CD4-positive, CD25-positive, alpha-beta regulatory T cell (primary cell): ENCODE measurements around the gene PALM. TPM values are rescaled to one million over a fixed set of nuclear protein-coding genes. Genes with fewer than 3 reads are reported as not detected.

Experiments
- ATAC-seq, 2 donors: fragments of 150-1000 bp; cut with Tn5 transposase; one replicate each; pipeline ENCODE4 v1.10.0; 2021; ENCODE audit warnings: low read depth in 2 of 2, moderate number of reproducible peaks in 2 of 2, moderate library complexity in 1 of 2
- DNase-seq, 3 donors: peaks; one replicate each; pipeline versions ENCODE4 v3.0.0 to v3.0.0-alpha.2; 2012 to 2022; ENCODE audit warnings: mixed read lengths in 1 of 3
- H3K27ac ChIP-seq: one replicate; pipeline ENCODE4 v1.7.0; 2013; ENCODE audit warnings: mild to moderate bottlenecking, low read length; ENCODE audit not compliant: insufficient read depth, poor library complexity, severe bottlenecking
- H3K27me3 ChIP-seq: one replicate; pipeline ENCODE4 v1.7.0; 2013; ENCODE audit warnings: low read length; ENCODE audit not compliant: control insufficient read depth, insufficient read depth
- H3K36me3 ChIP-seq: one replicate; pipeline ENCODE4 v1.7.0; 2013; ENCODE audit warnings: mild to moderate bottlenecking, low read length, moderate library complexity; ENCODE audit not compliant: control insufficient read depth, insufficient read depth
- H3K4me1 ChIP-seq: 2 replicates; pipeline ENCODE4 v1.7.0; 2013; ENCODE audit warnings: mild to moderate bottlenecking, low read length; ENCODE audit not compliant: insufficient read depth, control insufficient read depth, poor library complexity, severe bottlenecking
- H3K4me3 ChIP-seq: one replicate; pipeline ENCODE4 v1.7.0; 2013; ENCODE audit warnings: low read depth, mild to moderate bottlenecking, low read length, moderate library complexity
- H3K9me3 ChIP-seq, 2 experiments: 1 replicate in 1 of 2; 2 replicates in 1 of 2; pipeline ENCODE4 v1.7.0; 2013; ENCODE audit warnings: low read length in 2 of 2, mild to moderate bottlenecking in 1 of 2, moderate library complexity in 1 of 2; ENCODE audit not compliant: control insufficient read depth in 2 of 2
- H3K27ac Mint-ChIP-seq, 3 donors: one replicate each; pipeline ENCODE4 v1.8.0; 2020 to 2022; ENCODE audit warnings: mild to moderate bottlenecking in 3 of 3, mixed read lengths in 3 of 3, moderate library complexity in 2 of 3
- H3K27me3 Mint-ChIP-seq: one replicate; pipeline ENCODE4 v1.8.0; 2022; ENCODE audit warnings: mild to moderate bottlenecking, mixed read lengths
- H3K36me3 Mint-ChIP-seq: one replicate; pipeline ENCODE4 v1.8.0; 2020; ENCODE audit warnings: mixed read lengths
- H3K4me1 Mint-ChIP-seq, 4 donors: one replicate each; pipeline ENCODE4 v1.8.0; 2020 to 2022; ENCODE audit warnings: mixed read lengths in 4 of 4, mild to moderate bottlenecking in 1 of 4
- H3K4me3 Mint-ChIP-seq, 4 donors: one replicate each; pipeline ENCODE4 v1.8.0; 2020 to 2022; ENCODE audit warnings: mild to moderate bottlenecking in 4 of 4, mixed read lengths in 4 of 4, moderate library complexity in 3 of 4
- H3K9me3 Mint-ChIP-seq, 7 donors: one replicate each; pipeline ENCODE4 v1.8.0; 2020 to 2022; ENCODE audit warnings: mixed read lengths in 7 of 7, mild to moderate bottlenecking in 3 of 7, moderate library complexity in 2 of 7
- polyA plus RNA-seq, 4 donors: library from polyadenylated mRNA; unstranded; fragments of 300-500 nt; fragmentation: Illumina TruSeq; gene quantifications; one replicate each; pipeline ENCODE4 v1.2.3, GENCODE V29; 2021
- total RNA-seq: library from RNA; stranded (reverse); gene quantifications from one replicate; pipeline ENCODE4 v1.2.3, GENCODE V29; 2022

The PALM gene
- total and polyA plus RNA-seq, 5 donors from 2014 or later, result not detected

DNA sequence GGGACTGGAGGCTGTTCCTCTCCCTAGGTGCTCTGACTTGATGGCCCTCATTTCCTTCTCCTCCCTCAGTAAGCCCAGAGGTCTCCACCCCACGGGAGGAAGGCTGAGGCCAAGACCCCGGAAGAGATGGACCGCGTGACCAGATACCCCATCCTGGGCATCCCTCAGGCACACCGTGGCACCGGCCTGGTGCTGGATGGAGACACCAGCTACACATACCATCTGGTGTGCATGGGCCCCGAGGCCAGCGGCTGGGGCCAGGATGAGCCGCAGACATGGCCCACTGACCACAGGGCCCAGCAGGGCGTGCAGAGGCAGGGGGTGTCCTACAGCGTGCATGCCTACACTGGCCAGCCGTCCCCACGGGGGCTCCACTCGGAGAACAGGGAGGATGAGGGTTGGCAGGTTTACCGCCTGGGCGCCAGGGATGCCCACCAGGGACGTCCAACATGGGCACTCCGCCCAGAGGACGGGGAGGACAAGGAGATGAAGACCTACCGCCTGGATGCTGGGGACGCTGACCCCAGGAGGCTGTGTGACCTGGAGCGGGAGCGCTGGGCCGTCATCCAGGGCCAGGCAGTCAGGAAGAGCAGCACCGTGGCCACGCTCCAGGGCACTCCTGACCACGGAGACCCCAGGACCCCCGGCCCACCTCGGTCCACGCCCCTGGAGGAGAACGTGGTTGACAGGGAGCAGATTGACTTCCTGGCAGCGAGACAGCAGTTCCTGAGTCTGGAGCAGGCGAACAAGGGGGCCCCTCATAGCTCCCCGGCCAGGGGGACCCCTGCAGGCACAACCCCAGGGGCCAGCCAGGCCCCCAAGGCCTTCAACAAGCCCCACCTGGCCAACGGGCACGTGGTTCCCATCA, 48.3 kb downstream of the PALM start:
- Mint-ChIP-seq H3K36me3 (no peaks in the 10 kb centered on the region), H3K27me3 (peaks cover 4% of the 10 kb centered on the region), H3K4me3 (no peak overlapping the region), H3K9me3 (peaks cover 0 to 12% (median 3%) of the 10 kb centered on the region in 7 donors), H3K27ac (no peak overlapping the region), H3K4me1 (no peaks in the 10 kb centered on the region)
- peaks cover 0 to 11% of the 10 kb centered on the region in 2 experiments for H3K9me3 ChIP-seq
- no peak overlapping the region for H3K4me3 ChIP-seq
- H3K27ac ChIP-seq, result no peak overlapping the region
- DNase-seq (no peak), ATAC-seq (no peak)
- no peaks in the 10 kb centered on the region for H3K4me1 ChIP-seq
- H3K36me3 ChIP-seq, result no peaks in the 10 kb centered on the region
- H3K27me3 ChIP-seq, result no peaks in the 10 kb centered on the region

DNA sequence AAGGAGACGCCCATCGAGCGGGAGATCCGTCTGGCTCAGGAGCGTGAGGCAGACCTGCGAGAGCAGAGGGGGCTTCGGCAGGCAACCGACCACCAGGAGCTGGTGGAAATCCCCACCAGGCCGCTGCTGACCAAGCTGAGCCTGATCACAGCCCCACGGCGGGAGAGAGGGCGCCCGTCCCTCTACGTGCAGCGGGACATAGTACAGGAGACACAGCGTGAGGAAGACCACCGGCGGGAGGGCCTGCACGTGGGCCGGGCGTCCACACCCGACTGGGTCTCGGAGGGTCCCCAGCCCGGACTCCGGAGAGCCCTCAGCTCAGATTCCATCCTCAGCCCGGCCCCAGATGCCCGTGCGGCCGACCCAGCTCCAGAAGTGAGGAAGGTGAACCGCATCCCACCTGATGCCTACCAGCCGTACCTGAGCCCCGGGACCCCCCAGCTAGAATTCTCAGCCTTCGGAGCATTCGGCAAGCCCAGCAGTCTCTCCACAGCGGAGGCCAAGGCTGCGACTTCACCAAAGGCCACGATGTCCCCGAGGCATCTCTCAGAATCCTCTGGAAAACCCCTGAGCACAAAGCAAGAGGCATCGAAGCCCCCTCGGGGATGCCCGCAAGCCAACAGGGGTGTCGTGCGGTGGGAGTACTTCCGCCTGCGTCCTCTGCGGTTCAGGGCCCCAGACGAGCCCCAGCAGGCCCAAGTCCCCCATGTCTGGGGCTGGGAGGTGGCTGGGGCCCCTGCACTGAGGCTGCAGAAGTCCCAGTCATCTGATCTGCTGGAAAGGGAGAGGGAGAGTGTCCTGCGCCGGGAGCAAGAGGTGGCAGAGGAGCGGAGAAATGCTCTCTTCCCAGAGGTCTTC, 49.3 kb downstream of the PALM start:
- DNase-seq, result no peak
- Histone ChIP-seq H3K36me3 (no peaks in the 10 kb centered on the region), H3K9me3 (peaks cover 0 to 11% of the 10 kb centered on the region in 2 experiments), H3K4me3 (no peak overlapping the region), H3K27ac (no peak overlapping the region), H3K4me1 (no peaks in the 10 kb centered on the region), H3K27me3 (no peaks in the 10 kb centered on the region)
- no peak overlapping the region for H3K4me3 Mint-ChIP-seq
- H3K36me3 Mint-ChIP-seq, result no peaks in the 10 kb centered on the region
- H3K27me3 Mint-ChIP-seq, result peaks cover 4% of the 10 kb centered on the region
- H3K27ac Mint-ChIP-seq, result no peak overlapping the region
- ATAC-seq, result no peak
- peaks cover 0 to 12% (median 3%) of the 10 kb centered on the region in 7 donors for H3K9me3 Mint-ChIP-seq
- no peaks in the 10 kb centered on the region for H3K4me1 Mint-ChIP-seq

DNA sequence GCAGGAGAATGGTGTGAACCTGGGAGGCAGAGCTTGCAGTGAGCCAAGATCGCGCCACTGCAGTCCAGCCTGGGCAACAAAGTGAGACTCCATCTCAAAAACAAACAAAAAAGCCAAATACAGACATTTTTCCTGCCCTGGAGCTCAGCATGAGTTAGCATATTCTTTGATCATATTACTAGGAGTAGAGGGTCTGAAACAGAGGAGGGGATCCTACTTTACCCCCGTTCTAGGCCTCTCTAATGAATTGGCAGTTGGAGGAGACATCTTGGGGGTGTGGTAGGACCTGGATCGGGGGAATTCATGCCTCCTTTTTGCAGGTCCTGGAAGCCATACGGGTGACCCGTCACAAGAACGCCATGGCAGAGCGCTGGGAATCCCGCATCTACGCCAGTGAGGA, 54.4 kb downstream of the PALM start:
- Mint-ChIP-seq H3K4me1 (no peaks in the 10 kb centered on the region), H3K4me3 (no peak overlapping the region), H3K27ac (no peak overlapping the region), H3K27me3 (peaks cover 4% of the 10 kb centered on the region), H3K36me3 (no peaks in the 10 kb centered on the region), H3K9me3 (peaks cover 0 to 12% (median 3%) of the 10 kb centered on the region in 7 donors)
- Histone ChIP-seq H3K4me3 (no peak overlapping the region), H3K27me3 (no peaks in the 10 kb centered on the region), H3K27ac (no peak overlapping the region), H3K9me3 (peaks cover 0 to 8% of the 10 kb centered on the region in 2 experiments), H3K4me1 (no peaks in the 10 kb centered on the region), H3K36me3 (no peaks in the 10 kb centered on the region)
- ATAC-seq (no peak), DNase-seq (no peak)

DNA sequence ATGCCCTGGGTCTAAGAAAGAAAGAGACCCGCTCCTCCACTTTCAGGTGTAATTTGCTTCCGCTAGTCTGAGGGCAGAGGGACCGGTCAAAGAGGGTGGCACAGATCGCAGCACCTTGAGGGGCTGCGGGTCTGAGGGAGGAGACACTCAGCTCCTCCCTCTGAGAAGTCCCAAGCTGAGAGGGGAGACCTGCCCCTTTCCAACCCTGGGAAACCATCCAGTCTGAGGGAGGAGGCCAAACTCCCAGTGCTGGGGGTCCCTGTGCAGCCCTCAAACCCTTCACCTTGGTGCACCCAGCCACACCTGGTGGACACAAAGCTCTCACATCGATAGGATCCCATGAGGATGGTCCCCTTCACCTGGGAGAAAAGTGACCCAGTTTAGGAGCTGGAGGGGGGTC, 55.1 kb downstream of the PALM start:
- Mint-ChIP-seq H3K4me1 (no peaks in the 10 kb centered on the region), H3K27ac (no peak overlapping the region), H3K9me3 (peaks cover 0 to 7% (median 1%) of the 10 kb centered on the region in 7 donors), H3K36me3 (no peaks in the 10 kb centered on the region), H3K4me3 (no peak overlapping the region), H3K27me3 (peaks cover 4% of the 10 kb centered on the region)
- no peak for DNase-seq
- Histone ChIP-seq H3K9me3 (peaks cover 0 to 1% of the 10 kb centered on the region in 2 experiments), H3K27me3 (no peaks in the 10 kb centered on the region), H3K27ac (no peak overlapping the region), H3K4me3 (no peak overlapping the region), H3K36me3 (no peaks in the 10 kb centered on the region), H3K4me1 (no peaks in the 10 kb centered on the region)
- ATAC-seq, result no peak

DNA sequence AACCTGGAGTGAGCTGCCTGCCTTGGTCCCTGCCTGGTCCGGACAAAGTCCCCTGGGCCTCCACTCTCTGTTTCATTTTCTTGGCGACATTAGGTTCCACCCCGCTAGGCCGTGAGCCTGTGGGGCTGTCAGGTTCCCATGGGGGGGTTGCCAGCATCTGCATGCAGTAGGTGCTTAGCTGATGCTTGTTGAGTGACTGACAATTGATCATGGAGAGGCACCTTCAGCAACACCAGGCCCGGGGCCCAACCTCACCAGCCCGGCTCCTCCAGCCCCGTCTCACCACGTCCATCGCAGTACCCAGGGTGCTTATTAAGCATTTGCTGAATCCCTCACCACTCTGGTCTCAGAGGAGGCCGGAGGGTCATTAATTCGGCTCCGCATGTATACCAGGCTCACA, 55.6 kb downstream of the PALM start:
- H3K4me3 ChIP-seq, result no peak overlapping the region
- H3K36me3 Mint-ChIP-seq, result no peaks in the 10 kb centered on the region
- H3K27me3 Mint-ChIP-seq, result peaks cover 4% of the 10 kb centered on the region
- no peaks in the 10 kb centered on the region for H3K9me3 ChIP-seq
- H3K36me3 ChIP-seq, result no peaks in the 10 kb centered on the region
- peaks cover 0 to 5% (median 1%) of the 10 kb centered on the region in 7 donors for H3K9me3 Mint-ChIP-seq
- H3K27ac Mint-ChIP-seq, result no peak overlapping the region
- H3K4me1 Mint-ChIP-seq, result no peaks in the 10 kb centered on the region
- H3K27ac ChIP-seq, result no peak overlapping the region
- H3K4me3 Mint-ChIP-seq, result no peak overlapping the region
- no peak for ATAC-seq
- H3K4me1 ChIP-seq, result no peaks in the 10 kb centered on the region
- DNase-seq, result no peak
- H3K27me3 ChIP-seq, result no peaks in the 10 kb centered on the region

DNA sequence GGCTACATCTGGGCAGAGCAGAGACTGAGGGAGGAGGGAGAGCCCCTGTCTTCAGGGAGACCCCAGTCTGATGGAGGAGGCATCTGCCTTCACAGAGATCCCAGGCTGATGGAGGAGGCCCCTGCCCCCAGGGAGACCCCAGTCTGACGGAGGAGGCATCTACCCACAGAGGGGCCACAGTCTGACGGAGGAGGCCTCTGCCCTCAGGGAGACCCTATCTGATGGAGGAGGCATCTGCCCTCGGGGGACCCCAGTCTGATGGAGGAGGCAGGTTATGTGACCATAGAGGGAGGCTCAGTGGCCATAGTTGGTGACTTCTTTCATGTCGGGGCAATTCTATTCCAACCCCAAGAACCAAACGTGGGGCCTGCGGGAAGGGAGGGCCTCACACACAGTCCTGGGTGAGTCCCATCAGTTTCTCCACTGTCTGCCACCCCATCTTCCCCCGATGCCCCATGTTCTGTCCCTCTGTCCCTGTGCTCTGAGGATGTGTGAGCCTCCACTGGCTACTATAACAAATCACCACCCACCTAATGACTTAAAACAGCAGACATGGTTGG, 56.5 kb downstream of the PALM start:
- Histone ChIP-seq H3K4me1 (no peaks in the 10 kb centered on the region), H3K27me3 (no peaks in the 10 kb centered on the region), H3K36me3 (no peaks in the 10 kb centered on the region), H3K9me3 (no peaks in the 10 kb centered on the region), H3K4me3 (no peak overlapping the region), H3K27ac (no peak overlapping the region)
- no peak overlapping the region for H3K27ac Mint-ChIP-seq
- no peak overlapping the region for H3K4me3 Mint-ChIP-seq
- no peaks in the 10 kb centered on the region for H3K9me3 Mint-ChIP-seq
- DNase-seq (no peak), ATAC-seq (no peak)
- H3K36me3 Mint-ChIP-seq, result no peaks in the 10 kb centered on the region
- peaks cover 0 to 4% (median 2%) of the 10 kb centered on the region in 4 donors for H3K4me1 Mint-ChIP-seq
- H3K27me3 Mint-ChIP-seq, result peaks cover 3% of the 10 kb centered on the region

DNA sequence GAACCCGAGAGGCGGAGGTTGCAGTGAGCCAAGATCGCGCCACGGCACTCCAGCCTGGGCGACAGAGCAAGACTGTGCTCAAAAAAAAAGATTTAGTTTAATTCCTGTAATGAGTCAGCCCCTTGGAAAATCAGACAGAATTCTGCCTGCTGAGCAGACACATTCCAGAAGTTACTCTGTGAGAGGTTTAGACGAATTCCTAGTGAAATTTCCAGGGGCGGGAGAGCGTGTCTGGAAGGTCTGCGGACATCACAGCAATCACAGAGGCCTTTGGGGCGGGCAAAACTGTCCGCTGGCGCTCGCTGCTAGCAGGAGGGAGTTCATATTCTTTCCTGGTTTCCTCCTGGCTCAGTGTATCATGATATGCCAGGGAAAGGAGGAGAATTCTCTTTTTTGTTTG, 59.7 kb downstream of the PALM start:
- no peak overlapping the region for H3K4me3 Mint-ChIP-seq
- H3K4me1 ChIP-seq, result no peaks in the 10 kb centered on the region
- no peaks in the 10 kb centered on the region for H3K36me3 ChIP-seq
- no peak overlapping the region for H3K27ac ChIP-seq
- no peak overlapping the region for H3K4me3 ChIP-seq
- no peak for ATAC-seq
- H3K27me3 ChIP-seq, result no peaks in the 10 kb centered on the region
- no peaks in the 10 kb centered on the region for H3K36me3 Mint-ChIP-seq
- H3K9me3 Mint-ChIP-seq, result peaks cover 0 to under 1% (median 0%) of the 10 kb centered on the region in 7 donors
- no peak overlapping the region for H3K27ac Mint-ChIP-seq
- peaks cover 10% of the 10 kb centered on the region for H3K27me3 Mint-ChIP-seq
- no peaks in the 10 kb centered on the region for H3K9me3 ChIP-seq
- no peak for DNase-seq
- H3K4me1 Mint-ChIP-seq, result peaks cover 0 to 12% (median 4%) of the 10 kb centered on the region in 4 donors
